ENCODE data around the gene SLC7A11. TPM values are rescaled to one million over a fixed set of nuclear protein-coding genes. Genes with fewer than 3 reads are reported as not detected.

SLC7A11 gene
- total and polyA plus RNA-seq, 7 donors: under 0.01 to 2.8 (median 0.27) TPM

DNA sequence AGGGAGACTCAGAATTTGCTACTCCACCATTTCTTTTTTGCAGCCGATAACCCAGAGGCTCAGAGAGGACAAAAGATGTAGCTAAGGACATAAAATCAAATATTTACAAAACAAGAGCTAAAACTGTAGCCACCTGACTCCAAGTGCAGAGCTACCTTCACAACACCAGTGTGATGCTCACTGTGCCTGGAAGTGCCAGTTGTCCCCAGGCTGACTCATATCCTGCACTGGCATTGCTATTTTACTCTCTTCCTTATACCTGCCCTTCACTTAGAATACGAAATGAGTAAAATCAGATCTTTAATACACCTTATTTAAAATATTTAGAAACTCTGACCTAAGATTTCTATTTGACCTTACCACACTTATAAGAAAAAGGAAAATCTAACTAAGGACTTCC, 39.5 kb downstream of the SLC7A11 start:
- 73 to 84% methylated on average over 2 of the region's 2 CpGs for WGBS, 2 donors

GRCh38 chr4:138200236-138200590, 41.9 kb downstream of the SLC7A11 start:
- Histone ChIP-seq H3K4me3 (no peak overlapping the region), H3K4me1 (no peaks in the 10 kb centered on the region), H3K9me3 (no peaks in the 10 kb centered on the region), H3K36me3 (no peaks in the 10 kb centered on the region), H3K27me3 (no peaks in the 10 kb centered on the region), H3K27ac (no peak overlapping the region)
- intact Hi-C loops (cut with DNase I): no loop called here
- no peak for TF ChIP-seq CTCF (IDR thresholded peaks at IDR 0.05)
- no peak for TF ChIP-seq EP300 (IDR thresholded peaks at IDR 0.05)
- TF ChIP-seq POLR2AphosphoS5 (IDR thresholded peaks at IDR 0.05): no peak
- no peak for TF ChIP-seq POLR2A (IDR thresholded peaks at IDR 0.05)
- no peak for DNase-seq
- 5 to 38% methylated on average over 1 of the region's 1 CpG for WGBS, 2 donors

More for the DNA sequence above, 39.5 kb downstream of the SLC7A11 start:
- Histone ChIP-seq H3K9me3 (no peaks in the 10 kb centered on the region), H3K36me3 (no peaks in the 10 kb centered on the region), H3K4me3 (no peak overlapping the region), H3K4me1 (no peaks in the 10 kb centered on the region), H3K27ac (no peak overlapping the region), H3K27me3 (no peaks in the 10 kb centered on the region)
- TF ChIP-seq POLR2AphosphoS5 (IDR thresholded peaks at IDR 0.05) (no peak), CTCF (IDR thresholded peaks at IDR 0.05) (no peak), EP300 (IDR thresholded peaks at IDR 0.05) (no peak), POLR2A (IDR thresholded peaks at IDR 0.05) (no peak)
- DNase-seq: no peak
- intact Hi-C loops (cut with DNase I): no loop called here

- TF ChIP-seq POLR2AphosphoS5 (IDR thresholded peaks at IDR 0.05) (no peak), CTCF (IDR thresholded peaks at IDR 0.05) (no peak), EP300 (IDR thresholded peaks at IDR 0.05) (no peak), POLR2A (IDR thresholded peaks at IDR 0.05) (no peak)
- H3K36me3 ChIP-seq: no peaks in the 10 kb centered on the region
- no peak overlapping the region for H3K27ac ChIP-seq
- H3K4me1 ChIP-seq: no peaks in the 10 kb centered on the region
- H3K4me3 ChIP-seq: no peak overlapping the region
- no peak for DNase-seq
- intact Hi-C loops (cut with DNase I): no loop called here
- H3K27me3 ChIP-seq: no peaks in the 10 kb centered on the region
- 14 to 62% methylated on average over 5 of the region's 5 CpGs for WGBS, 2 donors
- H3K9me3 ChIP-seq: no peaks in the 10 kb centered on the region
Measured at GRCh38 chr4:138199568-138200235, 42.4 kb downstream of the SLC7A11 start.

DNA sequence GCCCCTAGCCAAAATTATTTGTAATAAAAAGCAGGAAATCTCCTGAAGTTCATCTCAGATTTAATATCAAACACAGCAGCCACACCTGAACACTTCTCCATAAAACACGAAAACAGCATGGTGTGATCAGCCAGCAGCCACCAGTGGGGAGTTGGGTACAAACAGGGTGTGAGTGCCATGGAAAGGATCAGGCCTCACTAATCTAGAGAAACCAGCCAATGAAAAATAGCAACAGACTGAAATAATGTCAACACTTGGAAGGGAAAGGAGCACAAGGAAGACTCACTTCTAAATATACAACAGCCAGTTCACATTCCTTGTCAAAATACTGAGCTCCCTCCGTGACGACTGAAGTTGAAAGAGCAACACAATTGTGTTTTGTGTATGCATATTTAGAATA, 46.0 kb downstream of the SLC7A11 start:
- H3K4me1 ChIP-seq: no peaks in the 10 kb centered on the region

More for the DNA sequence above, 46.0 kb downstream of the SLC7A11 start:
- intact Hi-C loops (cut with DNase I): no loop called here
- no peaks in the 10 kb centered on the region for H3K9me3 ChIP-seq
- WGBS, 2 donors: 80 to 84% methylated on average over 3 of the region's 3 CpGs
- no peak overlapping the region for H3K27ac ChIP-seq
- H3K27me3 ChIP-seq: no peaks in the 10 kb centered on the region
- TF ChIP-seq POLR2A (IDR thresholded peaks at IDR 0.05) (no peak), CTCF (IDR thresholded peaks at IDR 0.05) (no peak), POLR2AphosphoS5 (IDR thresholded peaks at IDR 0.05) (no peak), EP300 (IDR thresholded peaks at IDR 0.05) (no peak)
- no peak for DNase-seq
- H3K4me3 ChIP-seq: no peak overlapping the region
- no peaks in the 10 kb centered on the region for H3K36me3 ChIP-seq

Measured in sigmoid colon (tissue), 7 donors.